Measurements from ENCODE around the gene OPTN. TPM values are rescaled to one million over a fixed set of nuclear protein-coding genes. Genes with fewer than 3 reads are reported as not detected.

Gene OPTN
- total RNA-seq, 1 donor = 10.8 TPM

DNA sequence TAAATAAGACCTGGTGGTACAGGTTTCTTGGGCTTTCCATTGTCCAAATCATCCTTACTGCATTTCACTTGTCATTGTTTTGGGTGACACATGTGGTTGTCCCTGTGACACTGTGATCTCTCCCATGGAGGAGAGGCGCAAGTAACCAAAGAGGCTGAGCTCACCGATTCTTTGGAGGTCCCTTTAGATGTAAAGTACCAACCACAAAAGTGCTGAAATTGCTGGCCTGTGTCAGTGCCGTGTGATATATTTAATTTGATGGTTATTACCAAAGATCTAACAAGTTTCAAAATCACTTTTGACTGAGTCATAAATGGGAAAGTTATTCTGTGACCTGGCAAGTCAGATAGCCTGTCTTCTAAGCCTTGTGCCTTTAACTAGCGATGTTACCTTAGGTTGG is 80.8 kb downstream of the OPTN start:
- DNase-seq (ENCODE audit: low read depth in 2 of 3, low spot score in 2 of 3) = no peak

DNA sequence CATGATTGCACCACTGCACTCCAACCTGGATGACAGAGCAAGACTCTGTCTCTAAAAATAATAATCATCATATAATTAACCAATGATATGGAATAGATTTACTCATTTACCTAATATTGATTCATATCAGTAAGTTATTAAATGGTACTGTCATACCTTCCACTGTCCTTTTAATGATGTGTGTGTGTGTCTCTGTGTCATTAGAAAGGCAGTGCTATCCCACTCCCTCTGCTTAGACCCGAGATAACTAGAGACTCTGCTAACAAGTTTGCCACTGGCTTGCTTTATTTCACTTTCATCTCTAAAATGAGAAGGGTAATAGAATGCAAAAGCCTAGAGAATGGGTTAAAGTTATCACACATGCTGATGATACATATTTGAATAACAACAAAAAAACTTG is 82.5 kb downstream of the OPTN start:
- no peak for DNase-seq (ENCODE audit: low read depth in 2 of 3, low spot score in 2 of 3)

DNA sequence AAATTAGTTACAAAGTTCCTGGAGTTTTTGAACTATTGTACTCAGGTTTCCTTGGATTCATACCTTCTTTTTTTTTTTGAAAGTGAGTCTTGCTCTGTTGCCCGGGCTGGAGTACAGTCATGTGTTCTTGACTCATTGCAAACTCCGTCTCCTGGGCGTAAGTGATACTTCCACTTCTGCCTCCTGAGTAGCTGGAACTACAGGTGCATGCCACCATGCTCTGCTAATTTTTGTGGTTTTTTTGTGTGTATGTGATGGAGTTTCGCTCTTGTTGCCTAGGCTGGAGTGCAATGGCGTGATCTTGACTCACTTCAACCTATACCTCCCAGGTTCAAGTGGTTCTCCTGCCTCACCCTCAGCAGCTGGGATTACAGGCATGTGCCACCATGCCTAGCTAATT is 83.7 kb downstream of the OPTN start:
- DNase-seq (ENCODE audit: low read depth in 2 of 3, low spot score in 2 of 3) = no peak

DNA sequence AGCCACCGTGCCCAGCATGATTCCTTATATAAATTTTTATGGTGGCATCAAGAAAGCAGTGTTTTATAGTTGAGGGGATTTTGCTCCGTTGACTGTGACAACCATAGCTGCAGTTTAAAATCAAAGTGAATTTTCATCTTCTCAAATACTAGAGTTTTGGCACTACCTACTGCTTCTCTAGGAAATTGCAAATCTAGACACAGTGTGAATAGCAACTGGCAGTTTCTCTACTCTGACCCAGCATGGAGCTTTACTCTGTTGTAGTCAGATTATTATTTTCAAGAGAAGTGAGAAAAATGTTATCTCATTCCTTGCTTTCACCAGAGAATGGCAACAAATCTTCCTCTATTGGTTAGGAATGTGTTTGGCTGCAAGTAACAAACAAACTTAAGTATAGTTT is 84.3 kb downstream of the OPTN start:
- no peak for DNase-seq (ENCODE audit: low read depth in 2 of 3, low spot score in 2 of 3)

DNA sequence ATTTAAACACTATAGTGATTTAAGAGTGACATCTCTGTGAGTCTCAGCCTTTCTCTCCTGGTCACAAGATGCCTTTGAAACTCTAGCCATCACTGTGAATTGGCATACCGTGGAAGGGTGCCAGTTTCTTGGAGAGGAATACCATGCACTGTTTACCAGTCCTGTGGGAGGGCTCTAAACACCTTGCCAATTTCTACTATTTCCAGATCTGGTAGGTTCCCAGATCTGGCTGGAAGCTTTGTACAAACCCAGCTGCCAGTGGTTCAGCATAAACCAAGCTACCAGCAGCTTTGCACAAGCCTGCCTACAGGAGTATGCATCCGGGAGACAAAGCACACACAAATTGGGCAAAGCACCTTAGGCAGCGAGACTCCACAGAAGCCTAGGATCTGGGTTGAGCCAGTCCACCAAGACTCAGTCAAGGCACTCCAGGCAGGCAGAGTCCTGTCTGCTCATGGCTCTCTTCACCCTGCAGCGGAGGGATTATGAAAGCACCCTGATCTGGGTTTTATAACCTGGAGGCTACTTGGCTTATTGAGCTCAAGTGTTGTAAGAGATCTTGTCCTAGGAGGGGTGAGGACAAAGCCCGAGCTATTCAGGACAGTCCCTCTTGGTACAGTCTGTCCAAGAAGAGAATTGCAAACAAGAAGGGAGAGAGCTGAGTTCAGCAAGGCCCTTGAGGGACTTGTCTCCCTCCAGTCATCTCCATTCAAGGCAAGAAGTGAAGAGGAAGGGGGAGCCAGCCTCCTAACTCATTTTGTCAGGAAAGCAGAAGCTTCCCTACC is 85.0 kb downstream of the OPTN start:
- DNase-seq (ENCODE audit: low read depth in 2 of 3, low spot score in 2 of 3) = no peak

DNA sequence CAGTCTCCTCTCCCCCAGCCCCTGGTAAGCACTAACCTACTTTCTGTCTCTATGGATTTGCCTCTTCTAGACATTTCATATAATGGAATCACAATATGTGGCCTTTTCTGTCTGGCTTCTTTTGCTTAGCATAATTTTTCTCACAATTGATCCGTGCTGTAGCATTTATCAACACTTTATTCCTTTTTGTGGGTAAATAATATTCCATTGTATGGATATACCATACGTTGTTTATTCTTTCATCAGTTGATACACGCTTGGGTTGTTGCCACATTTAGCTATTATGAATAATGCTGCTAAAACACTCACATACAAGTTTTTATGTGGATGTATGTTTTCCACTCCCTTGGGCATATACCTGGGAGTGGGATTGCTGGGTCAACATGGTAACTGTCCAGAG is 87.2 kb downstream of the OPTN start:
- DNase-seq (ENCODE audit: low read depth in 2 of 3, low spot score in 2 of 3) = no peak

Small RNA genes within 50 kb of the gene (small RNA-seq; reads per million reads assigned to genes)
- gene SNRPGP5 = not detected

Other genes starting within 250 kb of the OPTN start
- 0.54 TPM for gene CCDC3, start 98.5 kb upstream of the OPTN start, total RNA-seq
- gene MCM10, start 61.4 kb downstream of the OPTN start, total RNA-seq = 2.2 TPM
- gene UCMA, start 134.2 kb downstream of the OPTN start, total RNA-seq = not detected
- gene PHYH, start 199.9 kb downstream of the OPTN start, total RNA-seq = 12.1 TPM
- gene SEPHS1, start 248.1 kb downstream of the OPTN start, total RNA-seq = 26.4 TPM

All from hematopoietic multipotent progenitor cell (in vitro differentiated cells).